OCI-LY3 (cell line): ENCODE measurements around the gene NR2F6.

Source experiments
- H2AFZ ChIP-seq: fragments of 200-600, 300-600 bp; shearing (Covaris generic); 2 replicates; pipeline ENCODE4 v1.6.0; 2014; ENCODE audit warnings: antibody characterized with exemption, low read depth, low read length
- H3K27ac ChIP-seq: fragments of 200-600, 300-600 bp; sonication (generic); 2 replicates; pipeline ENCODE4 v1.5.1; 2014; ENCODE audit warnings: mild to moderate bottlenecking, low read length, moderate library complexity, mixed read lengths
- H3K27me3 ChIP-seq: fragments of 200-600, 300-600 bp; sonication (generic); 2 replicates; pipeline ENCODE4 v1.6.1; 2014; ENCODE audit warnings: low read depth, low read length, mixed read lengths
- H3K36me3 ChIP-seq: fragments of 200-600, 300-600 bp; sonication (generic); replicated peaks from 2 replicates; pipeline ENCODE3; 2014; ENCODE audit warnings: low read depth, low read length, mixed read lengths
- H3K4me1 ChIP-seq: fragments of 300-600, 200-600 bp; sonication (generic); 2 replicates; pipeline ENCODE4 v1.6.1; 2014; ENCODE audit warnings: low read length, mixed read lengths
- H3K4me2 ChIP-seq: fragments of 200-600, 300-600 bp; sonication (generic); 2 replicates; pipeline ENCODE4 v1.6.1; 2014; ENCODE audit warnings: low read length, mixed read lengths
- H3K4me3 ChIP-seq: fragments of 300-600, 200-600 bp; sonication (generic); 2 replicates; pipeline ENCODE4 v1.5.1; 2014; ENCODE audit warnings: antibody characterized with exemption, mild to moderate bottlenecking, low read length, moderate library complexity
- H3K79me2 ChIP-seq: fragments of 300-600, 200-600 bp; shearing (Covaris generic); 2 replicates; pipeline ENCODE4 v1.6.1; 2014; ENCODE audit warnings: mild to moderate bottlenecking, low read length, mixed read lengths
- H3K9ac ChIP-seq: fragments of 300-600, 200-600 bp; shearing (Covaris generic); 2 replicates; pipeline ENCODE4 v1.6.0; 2014; ENCODE audit warnings: mild to moderate bottlenecking, low read length, moderate library complexity
- H3K9me3 ChIP-seq: fragments of 200-600, 300-600 bp; shearing (Covaris generic); 2 replicates; pipeline ENCODE4 v1.6.1; 2014; ENCODE audit warnings: low read length, mixed read lengths; ENCODE audit not compliant: insufficient read depth
- H4K20me1 ChIP-seq: fragments of 200-600, 300-600 bp; sonication (generic); 2 replicates; pipeline ENCODE4 v1.6.1; 2016; ENCODE audit warnings: low read length, mixed read lengths; ENCODE audit not compliant: insufficient read depth
- CTCF ChIP-seq: fragments of 200-600, 300-600 bp; sonication (generic); IDR thresholded peaks from 2 replicates; pipeline ENCODE4 v1.5.1; 2014; ENCODE audit warnings: antibody characterized with exemption, low read length, low read depth
- EZH2phosphoT487 ChIP-seq: fragments of 200-600 bp; shearing (Covaris generic); IDR thresholded peaks from 2 replicates; pipeline ENCODE4 v1.6.1; 2018; ENCODE audit warnings: antibody characterized with exemption, mixed run types, low read depth

NR2F6 gene

GRCh38 chr19:17243211-17243829, 2.4 kb downstream of the NR2F6 start:
- peak overlapping the region; percentile 89 for H3K4me3 ChIP-seq
- no peaks in the 10 kb centered on the region for H3K9me3 ChIP-seq
- TF ChIP-seq CTCF, result no peak
- no peak for TF ChIP-seq EZH2phosphoT487
- peak overlapping the region; percentile 75; the same call in 1 of the 2 replicates for H3K9ac ChIP-seq
- no peak overlapping the region for H3K27ac ChIP-seq
- peaks cover 16% of the 10 kb centered on the region; the same call in 1 of the 2 replicates for H4K20me1 ChIP-seq
- no peak overlapping the region for H2AFZ ChIP-seq
- H3K4me2 ChIP-seq, result peak overlapping the region; percentile 85
- H3K36me3 ChIP-seq, result no peaks in the 10 kb centered on the region
- H3K4me1 ChIP-seq, result peaks cover 18% of the 10 kb centered on the region
- peaks cover 4% of the 10 kb centered on the region; the same call in 1 of the 2 replicates for H3K27me3 ChIP-seq
- H3K79me2 ChIP-seq, result peaks cover 27% of the 10 kb centered on the region; the same call in 1 of the 2 replicates

GRCh38 chr19:17242431-17243208, 3.1 kb downstream of the NR2F6 start:
- no peak overlapping the region for H2AFZ ChIP-seq
- no peaks in the 10 kb centered on the region for H3K9me3 ChIP-seq
- H4K20me1 ChIP-seq, result peaks cover 16% of the 10 kb centered on the region; the same call in 1 of the 2 replicates
- no peak overlapping the region for H3K4me2 ChIP-seq
- peaks cover 27% of the 10 kb centered on the region; the same call in 1 of the 2 replicates for H3K79me2 ChIP-seq
- H3K9ac ChIP-seq, result no peak overlapping the region
- H3K4me3 ChIP-seq, result no peak overlapping the region
- TF ChIP-seq CTCF (no peak), EZH2phosphoT487 (no peak)
- H3K36me3 ChIP-seq, result peaks cover 3% of the 10 kb centered on the region
- peaks cover 18% of the 10 kb centered on the region for H3K4me1 ChIP-seq
- peaks cover 4% of the 10 kb centered on the region; the same call in 1 of the 2 replicates for H3K27me3 ChIP-seq
- no peak overlapping the region for H3K27ac ChIP-seq

GRCh38 chr19:17240826-17241399, 4.8 kb downstream of the NR2F6 start:
- H3K9me3 ChIP-seq, result no peaks in the 10 kb centered on the region
- no peak overlapping the region for H3K4me2 ChIP-seq
- no peak overlapping the region for H3K27ac ChIP-seq
- H2AFZ ChIP-seq, result no peak overlapping the region
- H3K4me3 ChIP-seq, result no peak overlapping the region
- H3K4me1 ChIP-seq, result peaks cover 14% of the 10 kb centered on the region; the same call in 1 of the 2 replicates
- no peaks in the 10 kb centered on the region for H3K27me3 ChIP-seq
- H4K20me1 ChIP-seq, result peaks cover 16% of the 10 kb centered on the region; the same call in 1 of the 2 replicates
- peaks cover 3% of the 10 kb centered on the region for H3K36me3 ChIP-seq
- no peak for TF ChIP-seq CTCF
- TF ChIP-seq EZH2phosphoT487, result no peak
- no peak overlapping the region for H3K9ac ChIP-seq
- peaks cover 27% of the 10 kb centered on the region; the same call in 1 of the 2 replicates for H3K79me2 ChIP-seq
